OCI-LY7 (cell line): ENCODE data around the gene TC2N. TPM values are rescaled to one million over a fixed set of nuclear protein-coding genes. Genes with fewer than 3 reads are reported as not detected.

Experiments used
- BruUV-seq: library from RNA; stranded (reverse); fragments of 400-500 nt; replicated peaks from 2 replicates; lab custom pipeline; 2021; lab: Mats Ljungman, UMichigan
- CTCF ChIA-PET: fragments of 300-600 bp; sonication (Branson Sonifier 250); formaldehyde crosslinking; loops from one replicate; lab custom pipeline; 2022; ENCODE audit warnings: antibody characterized with exemption; ENCODE audit not compliant: unreplicated experiment; lab: Charles Lee
- POLR2A ChIA-PET: fragments of 300-600 bp; sonication (Branson Sonifier 250); formaldehyde crosslinking; loops from one replicate; lab custom pipeline; 2022; ENCODE audit warnings: antibody characterized with exemption; lab: Charles Lee
- DNase-seq: peaks from one replicate; pipeline ENCODE4 v3.0.0-alpha.2; 2015; ENCODE audit warnings: low spot score
- H2AFZ ChIP-seq: fragments of 200-600 bp; sonication (generic), shearing (Covaris generic); 2 replicates; pipeline ENCODE4 v1.6.1; 2014; ENCODE audit warnings: mild to moderate bottlenecking, antibody characterized with exemption, low read length, moderate library complexity
- H3K27ac ChIP-seq: fragments of 200-600 bp; sonication (generic); 2 replicates; pipeline ENCODE4 v1.5.1; 2014; ENCODE audit warnings: mixed run types, low read depth, mild to moderate bottlenecking, moderate library complexity, low read length, inconsistent platforms; ENCODE audit not compliant: poor library complexity, severe bottlenecking
- H3K36me3 ChIP-seq: fragments of 200-600 bp; sonication (generic); 2 replicates; pipeline ENCODE4 v1.6.1; 2014; ENCODE audit warnings: mild to moderate bottlenecking, antibody characterized with exemption, low read length, moderate library complexity, mixed read lengths; ENCODE audit not compliant: insufficient read depth
- H3K4me1 ChIP-seq: fragments of 200-600 bp; sonication (generic); 2 replicates; pipeline ENCODE4 v1.5.1; 2014; ENCODE audit warnings: mild to moderate bottlenecking, low read length; ENCODE audit not compliant: insufficient read depth, poor library complexity, severe bottlenecking
- H3K4me2 ChIP-seq: fragments of 200-600 bp; sonication (generic); 2 replicates; pipeline ENCODE4 v1.6.1; 2014; ENCODE audit warnings: mild to moderate bottlenecking, low read length
- H3K4me3 ChIP-seq: fragments of 200-600 bp; sonication (generic); 2 replicates; pipeline ENCODE4 v1.5.1; 2014; ENCODE audit warnings: mild to moderate bottlenecking, low read depth, low read length; ENCODE audit not compliant: poor library complexity, severe bottlenecking
- H3K79me2 ChIP-seq: fragments of 200-600 bp; sonication (generic); 2 replicates; pipeline ENCODE4 v1.6.1; 2016; ENCODE audit warnings: low read depth, mild to moderate bottlenecking, low read length, moderate library complexity, mixed read lengths; ENCODE audit not compliant: insufficient read depth
- H3K9me2 ChIP-seq: fragments of 200-600 bp; sonication (generic); 2 replicates; pipeline ENCODE4 v1.6.1; 2016; ENCODE audit warnings: mild to moderate bottlenecking, low read length, mixed read lengths; ENCODE audit not compliant: insufficient read depth
- H3K9me3 ChIP-seq: fragments of 200-600 bp; sonication (generic); 2 replicates; pipeline ENCODE4 v1.6.1; 2014; ENCODE audit warnings: mild to moderate bottlenecking, mixed run types, low read length, mixed read lengths
- H4K20me1 ChIP-seq: fragments of 200-600 bp; sonication (generic); 2 replicates; pipeline ENCODE4 v1.6.1; 2014; ENCODE audit warnings: mild to moderate bottlenecking, antibody characterized with exemption, low read length, moderate library complexity, mixed read lengths; ENCODE audit not compliant: insufficient read depth
- EZH2phosphoT487 ChIP-seq: fragments of 200-600 bp; sonication (generic); IDR thresholded peaks from 2 replicates; pipeline ENCODE4 v1.6.1; 2018; ENCODE audit warnings: low read depth, borderline replicate concordance, mild to moderate bottlenecking, mixed run types, antibody characterized with exemption, low read length, moderate library complexity, mixed read lengths
- intact Hi-C: fragments of 100-400 bp; cut with micrococcal nuclease; formaldehyde crosslinking; loops from one replicate; pipeline ENCODE4 v1.10.0; 2022; ENCODE audit not compliant: unreplicated experiment
- total RNA-seq, 2 experiments: library from RNA; depleted of rRNA in 1 of 2; stranded (reverse); fragments of >200 nt in 1 of 2; shearing (Covaris generic) in 1 of 2; gene quantifications; 2 replicates each; pipeline ENCODE4 v1.2.3, GENCODE V29; 2014 to 2022
- TF ChIP-seq, protein P1 (sequence below): fragments of 200-600 bp; sonication (generic); conservative IDR thresholded peaks from 2 replicates; pipeline ENCODE4 v1.5.1; 2014; ENCODE audit warnings: mild to moderate bottlenecking, antibody characterized with exemption, low read length, moderate library complexity, mixed read lengths

TC2N gene
- total RNA-seq, 2 experiments from 2014 or later = 0.57 TPM; not detected in 1

DNA sequence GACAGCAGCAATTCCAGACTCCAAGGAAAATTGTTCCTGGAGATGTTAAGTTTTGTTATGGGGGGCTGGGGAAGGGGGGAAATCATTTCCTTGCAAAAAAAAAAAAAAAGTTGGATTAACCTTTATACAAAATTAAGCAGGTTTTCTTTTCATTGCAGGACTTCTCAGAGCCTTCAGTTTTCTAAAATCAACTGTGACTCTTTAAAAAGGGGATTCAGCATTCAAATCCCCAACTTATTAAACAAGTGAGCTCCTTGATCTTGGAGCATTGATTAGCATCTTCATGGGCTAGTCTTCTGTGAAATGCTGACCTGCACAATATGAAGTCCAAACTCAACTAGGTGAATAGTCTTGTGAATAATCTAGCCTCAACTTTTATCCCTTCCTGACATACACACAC lies 7.1 kb downstream of the TC2N start:
- POLR2A ChIA-PET = interaction anchor here (0.7 kb wide), 1 partner anchor 11 kb away, joined by 3 read pairs; no protein-coding TSS in a partner anchor
- Histone ChIP-seq H3K9me2 (no peaks in the 10 kb centered on the region), H4K20me1 (no peaks in the 10 kb centered on the region), H3K27ac (no peak overlapping the region), H3K4me1 (no peaks in the 10 kb centered on the region), H3K4me2 (no peak overlapping the region), H3K9me3 (no peaks in the 10 kb centered on the region), H3K79me2 (no peaks in the 10 kb centered on the region), H3K4me3 (no peak overlapping the region), H3K36me3 (no peaks in the 10 kb centered on the region), H2AFZ (no peak overlapping the region)
- CTCF ChIA-PET = no interaction called here
- TF ChIP-seq, protein P1, sequence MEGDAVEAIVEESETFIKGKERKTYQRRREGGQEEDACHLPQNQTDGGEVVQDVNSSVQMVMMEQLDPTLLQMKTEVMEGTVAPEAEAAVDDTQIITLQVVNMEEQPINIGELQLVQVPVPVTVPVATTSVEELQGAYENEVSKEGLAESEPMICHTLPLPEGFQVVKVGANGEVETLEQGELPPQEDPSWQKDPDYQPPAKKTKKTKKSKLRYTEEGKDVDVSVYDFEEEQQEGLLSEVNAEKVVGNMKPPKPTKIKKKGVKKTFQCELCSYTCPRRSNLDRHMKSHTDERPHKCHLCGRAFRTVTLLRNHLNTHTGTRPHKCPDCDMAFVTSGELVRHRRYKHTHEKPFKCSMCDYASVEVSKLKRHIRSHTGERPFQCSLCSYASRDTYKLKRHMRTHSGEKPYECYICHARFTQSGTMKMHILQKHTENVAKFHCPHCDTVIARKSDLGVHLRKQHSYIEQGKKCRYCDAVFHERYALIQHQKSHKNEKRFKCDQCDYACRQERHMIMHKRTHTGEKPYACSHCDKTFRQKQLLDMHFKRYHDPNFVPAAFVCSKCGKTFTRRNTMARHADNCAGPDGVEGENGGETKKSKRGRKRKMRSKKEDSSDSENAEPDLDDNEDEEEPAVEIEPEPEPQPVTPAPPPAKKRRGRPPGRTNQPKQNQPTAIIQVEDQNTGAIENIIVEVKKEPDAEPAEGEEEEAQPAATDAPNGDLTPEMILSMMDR = no peak
- TF ChIP-seq EZH2phosphoT487 = no peak
- intact Hi-C loops = no loop called here
- DNase-seq = no peak
- BruUV-seq = no TSS peak

DNA sequence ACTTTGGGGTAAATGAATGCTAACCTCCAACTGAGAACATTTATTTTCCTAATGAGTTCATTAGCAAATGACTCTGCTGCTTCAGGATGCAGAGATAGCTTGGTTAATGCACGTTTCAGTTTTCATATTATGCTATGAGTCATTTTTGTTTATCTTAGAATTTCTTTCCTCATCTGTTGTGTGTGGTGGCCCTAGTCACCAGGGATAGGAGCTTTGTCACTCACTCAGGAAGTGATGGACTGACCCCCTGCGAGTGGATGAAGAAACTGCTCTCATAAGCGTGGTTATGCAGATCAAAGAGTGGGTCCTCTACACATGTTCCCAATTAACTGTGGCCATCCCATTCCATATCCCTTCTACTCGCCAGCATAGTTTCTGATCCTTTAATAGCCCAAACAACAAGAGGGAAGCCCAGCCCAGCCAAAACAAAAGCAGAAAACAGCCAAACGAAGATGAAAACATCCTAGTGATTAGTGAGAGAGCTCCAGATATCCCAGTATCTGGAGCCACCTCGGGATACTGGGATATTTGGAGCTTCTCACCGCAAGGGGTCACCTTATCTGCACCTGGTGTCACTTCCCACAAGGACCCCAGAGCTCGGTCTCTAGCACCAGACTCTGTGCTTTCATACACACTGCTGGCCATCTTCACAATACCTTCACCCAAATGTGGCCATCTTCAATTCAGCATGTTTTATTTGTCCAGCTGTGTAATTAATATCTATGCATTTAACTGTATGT lies 8.6 kb downstream of the TC2N start:
- no peak overlapping the region for H3K4me2 ChIP-seq
- BruUV-seq = no TSS peak
- H3K4me3 ChIP-seq = no peak overlapping the region
- H3K79me2 ChIP-seq = no peaks in the 10 kb centered on the region
- no peak for TF ChIP-seq EZH2phosphoT487
- TF ChIP-seq, protein P1 = no peak
- no peak for DNase-seq
- H3K27ac ChIP-seq = no peak overlapping the region
- ChIA-PET CTCF (no interaction called here), POLR2A (interaction anchor here (0.7 kb wide), 1 partner anchor 154 kb away, joined by 3 read pairs; no protein-coding TSS in a partner anchor)
- H3K9me3 ChIP-seq = no peaks in the 10 kb centered on the region
- H3K4me1 ChIP-seq = no peaks in the 10 kb centered on the region
- no peaks in the 10 kb centered on the region for H3K36me3 ChIP-seq
- H3K9me2 ChIP-seq = no peaks in the 10 kb centered on the region
- no peaks in the 10 kb centered on the region for H4K20me1 ChIP-seq
- intact Hi-C loops = no loop called here
- no peak overlapping the region for H2AFZ ChIP-seq

DNA sequence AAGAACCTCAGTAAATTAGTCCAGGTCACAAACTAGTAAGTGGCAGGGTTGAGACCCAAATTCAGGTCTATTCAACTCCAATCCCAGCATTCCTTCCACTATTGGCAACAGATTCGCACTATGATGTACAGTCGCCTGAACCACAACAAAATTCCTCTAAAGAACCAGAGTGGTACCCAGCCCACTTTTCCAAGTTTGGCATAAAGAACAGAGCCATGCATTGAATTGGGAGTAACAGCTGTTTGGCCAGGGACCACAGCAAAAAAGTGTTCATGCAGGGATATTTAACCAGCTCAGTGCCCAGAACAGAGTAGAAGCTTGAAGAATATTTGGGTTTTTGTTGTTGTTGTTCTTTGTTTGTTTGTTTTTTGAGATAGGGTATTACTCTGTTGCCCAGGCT lies 9.7 kb downstream of the TC2N start:
- Histone ChIP-seq H4K20me1 (no peaks in the 10 kb centered on the region), H3K4me1 (no peaks in the 10 kb centered on the region), H3K4me3 (no peak overlapping the region), H3K36me3 (no peaks in the 10 kb centered on the region), H2AFZ (no peak overlapping the region), H3K79me2 (no peaks in the 10 kb centered on the region), H3K9me3 (no peaks in the 10 kb centered on the region), H3K9me2 (no peaks in the 10 kb centered on the region), H3K27ac (no peak overlapping the region), H3K4me2 (no peak overlapping the region)
- no TSS peak for BruUV-seq
- intact Hi-C loops = no loop called here
- ChIA-PET CTCF (no interaction called here), POLR2A (interaction anchor here (0.5 to 0.6 kb wide), 2 partner anchors 87 to 258 kb away, joined by 3 read pairs; no protein-coding TSS in a partner anchor)
- TF ChIP-seq, protein P1 = no peak
- no peak for TF ChIP-seq EZH2phosphoT487
- no peak for DNase-seq
